ENCODE results near the gene GRK2. TPM values are rescaled to one million over a fixed set of nuclear protein-coding genes. Genes with fewer than 3 reads are reported as not detected.

The GRK2 gene
- total and polyA plus RNA-seq, 5 donors from 2014 or later, result 13.2 to 295 (median 25.4) TPM

DNA sequence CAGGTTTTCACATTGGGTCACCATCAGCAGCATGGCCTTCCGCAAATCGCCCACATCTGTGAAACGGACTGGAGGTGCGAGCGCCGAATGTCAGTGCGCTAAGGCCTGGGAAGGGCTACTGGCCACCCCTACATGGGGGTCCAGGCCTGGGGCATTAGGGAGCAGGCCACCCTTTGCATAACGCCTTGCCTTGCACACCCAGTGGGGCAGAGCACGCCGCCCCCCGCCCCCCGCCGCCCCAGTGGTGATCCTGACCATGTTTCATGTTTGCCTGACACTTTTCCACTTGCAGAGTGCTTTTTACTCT is 2.6 kb downstream of the GRK2 start:
- Mint-ChIP-seq H3K4me1 (peaks cover 7 to 82% (median 47%) of the 10 kb centered on the region in 4 donors), H3K27me3 (peaks cover 5% of the 10 kb centered on the region), H3K4me3 (peak overlapping the region; percentile 97 to 99 (median 98)), H3K36me3 (peaks cover 24% of the 10 kb centered on the region), H3K27ac (peak overlapping the region; percentile 95 to 99 (median 96)), H3K9me3 (peaks cover 0 to 3% (median 0%) of the 10 kb centered on the region in 7 donors)
- H3K27me3 ChIP-seq (ENCODE audit: control insufficient read depth, insufficient read depth, low read length), result no peaks in the 10 kb centered on the region
- H3K4me3 ChIP-seq (ENCODE audit: low read depth, low read length), result peak overlapping the region; percentile 91
- no peaks in the 10 kb centered on the region for H3K9me3 ChIP-seq (ENCODE audit: control insufficient read depth in 2 of 2, low read length in 2 of 2)
- peak overlapping the region; percentile 80 for H3K27ac ChIP-seq (ENCODE audit: insufficient read depth, low read length, poor library complexity, severe bottlenecking)
- peaks cover 9% of the 10 kb centered on the region for H3K36me3 ChIP-seq (ENCODE audit: control insufficient read depth, insufficient read depth, low read length)
- H3K4me1 ChIP-seq (ENCODE audit: control insufficient read depth, insufficient read depth, low read length, poor library complexity, severe bottlenecking), result peaks cover 73% of the 10 kb centered on the region
- ATAC-seq (ENCODE audit: low read depth in 2 of 2) (no peak), DNase-seq (no peak)

DNA sequence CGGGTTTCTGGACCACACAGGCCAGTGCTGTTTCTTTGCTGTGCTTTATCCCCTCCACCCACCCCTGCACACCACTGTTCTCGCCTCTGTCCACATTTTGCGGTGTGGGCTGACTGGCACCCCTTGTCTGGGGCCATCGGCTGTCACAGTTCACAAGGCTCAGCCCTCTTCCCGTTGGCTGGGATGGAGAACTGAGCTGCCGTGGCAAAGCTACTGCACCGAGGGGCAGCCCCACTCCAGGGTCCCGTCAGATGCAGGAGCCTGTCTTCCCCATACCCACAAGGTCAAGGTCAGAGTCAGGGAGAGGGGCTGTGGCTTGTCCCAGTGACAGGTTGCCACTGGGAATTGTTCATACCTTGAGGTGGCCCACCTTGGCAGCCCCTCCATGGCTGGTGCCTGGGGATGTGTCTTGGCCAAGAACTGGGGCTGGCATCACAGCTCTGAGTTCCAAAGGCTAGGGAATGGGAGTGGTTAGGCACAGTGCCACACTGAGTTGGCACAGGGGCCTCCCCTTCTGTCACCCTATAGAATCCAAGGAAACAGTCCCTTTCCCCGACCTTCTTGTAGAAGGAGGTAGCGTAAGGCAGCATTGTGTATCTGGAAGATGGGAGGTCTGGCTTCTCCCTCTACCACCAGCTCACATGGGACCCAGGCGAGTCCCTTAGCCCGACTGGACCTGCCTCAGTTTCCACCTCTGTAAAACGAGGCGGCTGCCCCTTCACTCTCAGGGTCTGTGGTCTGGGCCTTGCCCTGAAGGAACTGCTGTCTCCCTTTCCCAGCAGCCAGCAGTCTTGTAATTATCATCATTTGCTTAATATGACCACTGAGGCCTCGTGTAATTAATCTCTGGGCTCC is 3.4 kb downstream of the GRK2 start:
- H3K4me3 Mint-ChIP-seq, result peak overlapping the region; percentile 97 to 99 (median 98)
- peaks cover 80% of the 10 kb centered on the region for H3K4me1 ChIP-seq (ENCODE audit: control insufficient read depth, insufficient read depth, low read length, poor library complexity, severe bottlenecking)
- H3K36me3 ChIP-seq (ENCODE audit: control insufficient read depth, insufficient read depth, low read length), result peaks cover 10% of the 10 kb centered on the region
- ATAC-seq (ENCODE audit: low read depth in 2 of 2), result no peak
- no peaks in the 10 kb centered on the region for H3K27me3 ChIP-seq (ENCODE audit: control insufficient read depth, insufficient read depth, low read length)
- H3K9me3 Mint-ChIP-seq, result peaks cover 0 to 3% (median 0%) of the 10 kb centered on the region in 7 donors
- peaks cover 5% of the 10 kb centered on the region for H3K27me3 Mint-ChIP-seq
- H3K27ac Mint-ChIP-seq, result peak overlapping the region; percentile 95 to 99 (median 95)
- H3K9me3 ChIP-seq (ENCODE audit: control insufficient read depth in 2 of 2, low read length in 2 of 2), result no peaks in the 10 kb centered on the region
- peaks cover 24% of the 10 kb centered on the region for H3K36me3 Mint-ChIP-seq
- no peak for DNase-seq
- peaks cover 7 to 86% (median 47%) of the 10 kb centered on the region in 4 donors for H3K4me1 Mint-ChIP-seq
- peak overlapping the region; percentile 91 for H3K4me3 ChIP-seq (ENCODE audit: low read depth, low read length)
- H3K27ac ChIP-seq (ENCODE audit: insufficient read depth, low read length, poor library complexity, severe bottlenecking), result peak overlapping the region; percentile 80

DNA sequence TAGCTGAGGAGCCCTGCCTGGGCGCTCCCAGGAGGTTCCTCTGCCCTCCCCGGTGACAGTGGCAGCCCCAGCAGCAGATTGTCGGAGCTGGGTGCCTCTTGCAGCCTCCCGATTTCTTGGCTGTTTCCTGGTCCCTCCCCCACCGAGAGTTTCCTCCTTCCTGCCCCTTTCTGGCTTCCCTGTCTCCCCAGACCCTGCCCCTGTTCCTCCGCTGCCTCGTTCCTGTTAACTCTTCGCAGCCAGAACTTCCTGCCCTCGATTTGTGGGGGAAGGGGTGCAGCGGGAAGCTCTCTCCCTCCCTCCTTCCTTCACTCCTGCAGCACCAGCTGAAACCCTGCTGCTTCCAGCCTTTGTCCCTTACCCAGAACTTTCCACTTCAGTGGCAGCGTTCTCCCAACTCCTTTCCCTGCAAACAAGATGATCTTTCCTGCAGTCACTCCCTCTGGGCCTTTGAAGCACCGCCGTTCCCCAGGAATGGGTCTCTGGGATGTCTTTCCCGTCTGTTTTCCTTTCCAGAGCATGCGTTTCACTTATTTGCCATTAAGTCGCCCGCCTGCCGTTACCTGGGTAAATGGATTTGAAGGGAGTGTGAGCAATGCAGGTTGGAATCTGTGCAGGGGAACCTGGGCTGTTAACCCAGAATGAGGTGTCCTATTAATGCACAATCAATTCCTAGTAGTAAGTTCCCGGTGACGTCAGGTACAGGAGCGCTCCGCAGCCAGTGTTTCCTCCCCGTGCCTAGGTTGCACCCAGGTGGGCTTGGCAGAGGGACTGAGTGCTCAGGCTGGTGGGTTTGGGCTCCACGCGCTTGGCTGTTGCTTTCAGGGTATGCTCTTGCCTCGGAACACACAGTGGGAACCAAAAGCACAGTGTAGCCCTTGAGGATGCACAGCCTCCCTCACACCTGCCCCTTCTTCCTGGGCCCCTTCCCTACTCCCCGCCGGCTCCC is 4.3 kb downstream of the GRK2 start:
- peaks cover 7 to 86% (median 43%) of the 10 kb centered on the region in 4 donors for H3K4me1 Mint-ChIP-seq

DNA sequence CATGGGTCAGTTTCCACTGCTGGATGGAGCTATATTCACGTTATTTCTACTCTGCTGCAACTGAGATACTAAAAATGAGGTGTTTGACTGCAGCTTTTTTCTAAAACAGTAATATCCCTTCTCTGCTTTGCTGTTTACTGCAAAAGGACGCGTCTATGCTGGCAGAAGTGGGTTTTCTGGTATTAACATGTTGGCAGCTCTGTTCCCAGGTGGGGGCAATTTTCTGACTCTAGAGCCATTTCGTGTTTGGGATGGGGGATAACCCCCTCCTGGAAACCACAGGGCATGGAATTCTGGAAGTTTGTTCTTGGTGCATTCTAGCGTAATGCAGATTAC is 4.9 kb downstream of the GRK2 start:
- Histone ChIP-seq H3K9me3 (ENCODE audit: control insufficient read depth in 2 of 2, low read length in 2 of 2) (no peaks in the 10 kb centered on the region), H3K27me3 (ENCODE audit: control insufficient read depth, insufficient read depth, low read length) (no peaks in the 10 kb centered on the region), H3K27ac (ENCODE audit: insufficient read depth, low read length, poor library complexity, severe bottlenecking) (peak overlapping the region; percentile 80), H3K4me3 (ENCODE audit: low read depth, low read length) (peak overlapping the region; percentile 91), H3K36me3 (ENCODE audit: control insufficient read depth, insufficient read depth, low read length) (peaks cover 14% of the 10 kb centered on the region), H3K4me1 (ENCODE audit: control insufficient read depth, insufficient read depth, low read length, poor library complexity, severe bottlenecking) (peaks cover 90% of the 10 kb centered on the region)
- Mint-ChIP-seq H3K4me1 (peaks cover 7 to 86% (median 40%) of the 10 kb centered on the region in 4 donors), H3K27me3 (peaks cover 5% of the 10 kb centered on the region), H3K9me3 (no peaks in the 10 kb centered on the region), H3K36me3 (peaks cover 28% of the 10 kb centered on the region), H3K4me3 (peak overlapping the region; percentile 97 to 99 (median 98)), H3K27ac (peak overlapping the region; percentile 95 to 99 (median 95))
- ATAC-seq (ENCODE audit: low read depth in 2 of 2) (no peak), DNase-seq (no peak)

More for the DNA sequence above, 4.3 kb downstream of the GRK2 start:
- Mint-ChIP-seq H3K27ac (peak overlapping the region; percentile 95 to 99 (median 95)), H3K9me3 (peaks cover 0 to 2% (median 0%) of the 10 kb centered on the region in 7 donors), H3K4me3 (peak overlapping the region; percentile 97 to 99 (median 98)), H3K27me3 (peaks cover 5% of the 10 kb centered on the region), H3K36me3 (peaks cover 25% of the 10 kb centered on the region)
- Histone ChIP-seq H3K27ac (ENCODE audit: insufficient read depth, low read length, poor library complexity, severe bottlenecking) (peak overlapping the region; percentile 80), H3K4me1 (ENCODE audit: control insufficient read depth, insufficient read depth, low read length, poor library complexity, severe bottlenecking) (peaks cover 89% of the 10 kb centered on the region), H3K4me3 (ENCODE audit: low read depth, low read length) (peak overlapping the region; percentile 91), H3K27me3 (ENCODE audit: control insufficient read depth, insufficient read depth, low read length) (no peaks in the 10 kb centered on the region), H3K36me3 (ENCODE audit: control insufficient read depth, insufficient read depth, low read length) (peaks cover 13% of the 10 kb centered on the region), H3K9me3 (ENCODE audit: control insufficient read depth in 2 of 2, low read length in 2 of 2) (no peaks in the 10 kb centered on the region)
- DNase-seq, result peak in 2 of 3 donors; percentile 31 to 45
- ATAC-seq (ENCODE audit: low read depth in 2 of 2), result no peak

DNA sequence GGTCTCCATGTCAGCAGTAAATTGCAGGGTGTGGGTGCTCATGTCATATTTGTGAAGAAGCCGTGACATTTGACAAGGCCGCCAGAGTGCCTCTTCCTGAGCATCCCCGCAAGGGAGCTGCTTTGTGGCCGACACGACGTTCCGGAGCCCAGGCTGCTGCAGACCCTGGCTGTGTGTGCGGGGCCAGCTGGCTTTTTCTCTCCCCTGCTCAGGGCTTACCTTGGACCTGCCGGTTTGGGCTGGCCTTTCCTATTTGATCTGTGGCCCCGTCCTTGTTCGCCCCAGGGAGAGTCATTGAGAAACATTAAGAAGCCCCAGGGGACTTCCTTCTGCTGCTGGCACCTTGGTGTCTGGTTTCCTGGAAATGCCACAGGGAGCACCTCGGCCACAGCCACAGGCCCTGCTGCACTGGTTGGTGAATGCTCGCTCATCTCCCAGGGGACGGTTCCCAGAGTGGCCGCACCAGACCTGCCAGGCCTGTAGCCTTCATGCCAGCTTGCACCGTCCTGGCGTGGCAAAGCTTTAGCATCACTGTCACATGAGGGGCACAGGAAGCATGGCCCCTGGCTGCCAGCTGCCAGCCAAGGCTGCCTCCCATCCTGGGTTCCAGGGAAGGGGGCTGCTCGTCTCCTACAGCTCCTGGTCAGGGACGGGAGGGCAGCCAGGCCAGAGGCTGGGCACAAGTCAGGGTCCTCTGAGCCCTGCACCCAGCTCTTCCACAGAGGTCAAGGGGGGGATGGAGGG is 5.4 kb downstream of the GRK2 start:
- peak overlapping the region; percentile 91 for H3K4me3 ChIP-seq (ENCODE audit: low read depth, low read length)
- H3K36me3 ChIP-seq (ENCODE audit: control insufficient read depth, insufficient read depth, low read length), result peaks cover 14% of the 10 kb centered on the region
- Mint-ChIP-seq H3K4me3 (peak overlapping the region; percentile 97 to 99 (median 98)), H3K27ac (peak overlapping the region; percentile 95 to 99 (median 95)), H3K4me1 (peaks cover 7 to 92% (median 44%) of the 10 kb centered on the region in 4 donors), H3K27me3 (peaks cover 5% of the 10 kb centered on the region), H3K9me3 (no peaks in the 10 kb centered on the region), H3K36me3 (peaks cover 30% of the 10 kb centered on the region)
- no peaks in the 10 kb centered on the region for H3K9me3 ChIP-seq (ENCODE audit: control insufficient read depth in 2 of 2, low read length in 2 of 2)
- peak overlapping the region; percentile 80 for H3K27ac ChIP-seq (ENCODE audit: insufficient read depth, low read length, poor library complexity, severe bottlenecking)
- DNase-seq (peak in 2 of 3 donors; percentile 57 to 84), ATAC-seq (ENCODE audit: low read depth in 2 of 2) (peak; percentile 33 to 35)
- H3K4me1 ChIP-seq (ENCODE audit: control insufficient read depth, insufficient read depth, low read length, poor library complexity, severe bottlenecking), result peaks cover 95% of the 10 kb centered on the region
- no peaks in the 10 kb centered on the region for H3K27me3 ChIP-seq (ENCODE audit: control insufficient read depth, insufficient read depth, low read length)

DNA sequence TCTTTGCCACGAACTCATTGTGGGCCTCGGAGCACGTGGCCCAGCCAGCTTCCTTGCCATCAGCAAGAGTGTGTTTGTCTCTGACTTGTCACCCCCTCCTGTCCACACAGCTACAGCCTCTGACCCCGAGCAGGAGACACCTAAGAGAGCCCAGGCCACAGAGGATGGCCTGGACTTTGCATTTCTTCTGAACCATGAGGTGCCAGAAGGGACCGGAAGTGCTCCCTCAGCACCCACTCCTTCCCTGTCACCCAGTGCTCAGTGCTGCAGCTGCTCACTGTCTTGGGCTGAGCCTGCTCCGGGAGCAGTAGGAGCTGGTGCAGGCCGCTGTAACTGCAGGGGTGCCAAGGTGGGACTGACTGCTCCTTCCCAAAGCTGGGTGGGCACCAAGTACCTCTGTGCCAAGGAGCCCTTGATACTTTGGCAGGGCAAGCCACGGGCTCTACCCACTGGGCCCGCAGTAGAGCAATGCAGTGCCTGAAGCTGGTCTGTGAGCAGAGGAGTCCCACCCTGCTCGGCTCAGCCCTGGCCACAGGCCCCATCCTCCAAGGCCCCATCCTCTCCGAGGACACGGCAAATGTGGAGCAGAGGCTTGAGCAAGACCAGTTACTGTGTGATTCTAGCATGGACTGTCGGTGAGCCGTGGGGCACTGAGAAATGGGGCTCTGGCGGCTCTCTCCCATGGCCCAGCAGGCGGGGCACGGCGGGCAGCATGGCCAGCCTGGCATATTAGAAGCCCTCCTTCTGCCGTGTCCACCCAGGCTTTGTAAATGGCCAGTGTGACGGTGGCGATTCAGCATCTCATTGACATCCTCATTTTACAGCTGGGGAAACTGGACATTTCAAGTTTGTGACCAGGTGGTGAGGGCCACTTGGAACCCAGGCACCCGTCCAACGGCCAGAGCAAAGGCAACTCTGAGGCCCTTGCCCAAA is 6.3 kb downstream of the GRK2 start:
- peak overlapping the region; percentile 91 for H3K4me3 ChIP-seq (ENCODE audit: low read depth, low read length)
- H3K27me3 Mint-ChIP-seq, result peaks cover 5% of the 10 kb centered on the region

More for the DNA sequence above, 6.3 kb downstream of the GRK2 start:
- H3K4me1 Mint-ChIP-seq, result peaks cover 7 to 96% (median 45%) of the 10 kb centered on the region in 4 donors
- peaks cover 25% of the 10 kb centered on the region for H3K36me3 Mint-ChIP-seq
- DNase-seq (peak in 1 of 3 donors; percentile 65), ATAC-seq (ENCODE audit: low read depth in 2 of 2) (peak in 1 of 2 donors; percentile 10)
- H3K9me3 Mint-ChIP-seq, result no peaks in the 10 kb centered on the region
- Histone ChIP-seq H3K36me3 (ENCODE audit: control insufficient read depth, insufficient read depth, low read length) (peaks cover 14% of the 10 kb centered on the region), H3K9me3 (ENCODE audit: control insufficient read depth in 2 of 2, low read length in 2 of 2) (no peaks in the 10 kb centered on the region), H3K27ac (ENCODE audit: insufficient read depth, low read length, poor library complexity, severe bottlenecking) (peak overlapping the region; percentile 80), H3K4me1 (ENCODE audit: control insufficient read depth, insufficient read depth, low read length, poor library complexity, severe bottlenecking) (peaks cover 100% of the 10 kb centered on the region), H3K27me3 (ENCODE audit: control insufficient read depth, insufficient read depth, low read length) (no peaks in the 10 kb centered on the region)
- H3K27ac Mint-ChIP-seq, result peak overlapping the region; percentile 95 to 99 (median 95)
- H3K4me3 Mint-ChIP-seq, result peak overlapping the region; percentile 97 to 99 (median 98)

Data from CD4-positive, CD25-positive, alpha-beta regulatory T cell (primary cell).